HL-60 (cell line): Measurements from ENCODE around the gene VAMP8.
"Not testable (repeated sequence)": the region's sequence is repeated elsewhere in the genome, so short reads cannot be mapped to it uniquely, and the experiment has no call there.

ENCODE experiments used
- CTCF ChIP-seq: IDR thresholded peaks from one replicate; pipeline ENCODE4 v1.5.1; 2011; ENCODE audit warnings: low read length, control low read depth, inconsistent platforms; ENCODE audit not compliant: insufficient read depth
- GABPA ChIP-seq: IDR thresholded peaks from 2 replicates; pipeline ENCODE4 v1.6.1; 2012; ENCODE audit warnings: low read depth
- TF ChIP-seq, protein P1 (sequence below): IDR thresholded peaks from 2 replicates; pipeline ENCODE4 v1.6.1; 2012; ENCODE audit warnings: low read depth; ENCODE audit not compliant: insufficient replicate concordance

DNA sequence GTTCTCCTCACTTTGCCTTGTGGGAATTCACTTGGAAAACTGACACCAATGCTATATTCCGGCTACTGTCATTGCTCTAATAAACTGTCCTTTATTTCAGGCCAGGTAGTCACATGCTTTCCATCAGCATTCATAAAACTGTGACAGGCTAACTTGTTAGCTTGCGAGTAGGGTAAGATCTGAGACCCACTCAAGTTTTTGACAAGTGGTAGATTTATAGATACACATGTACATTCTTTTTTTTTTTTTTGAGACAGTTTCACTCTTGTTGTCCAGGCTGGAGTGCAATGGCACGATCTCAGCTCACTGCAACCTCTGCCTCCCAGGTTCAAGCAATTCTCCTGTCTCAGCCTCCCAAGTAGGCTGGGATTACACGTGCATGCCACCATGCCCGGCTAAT lies 40.3 kb downstream of the VAMP8 start:
- TF ChIP-seq CTCF, GABPA: not testable (repeated sequence)
- TF ChIP-seq, protein P1, sequence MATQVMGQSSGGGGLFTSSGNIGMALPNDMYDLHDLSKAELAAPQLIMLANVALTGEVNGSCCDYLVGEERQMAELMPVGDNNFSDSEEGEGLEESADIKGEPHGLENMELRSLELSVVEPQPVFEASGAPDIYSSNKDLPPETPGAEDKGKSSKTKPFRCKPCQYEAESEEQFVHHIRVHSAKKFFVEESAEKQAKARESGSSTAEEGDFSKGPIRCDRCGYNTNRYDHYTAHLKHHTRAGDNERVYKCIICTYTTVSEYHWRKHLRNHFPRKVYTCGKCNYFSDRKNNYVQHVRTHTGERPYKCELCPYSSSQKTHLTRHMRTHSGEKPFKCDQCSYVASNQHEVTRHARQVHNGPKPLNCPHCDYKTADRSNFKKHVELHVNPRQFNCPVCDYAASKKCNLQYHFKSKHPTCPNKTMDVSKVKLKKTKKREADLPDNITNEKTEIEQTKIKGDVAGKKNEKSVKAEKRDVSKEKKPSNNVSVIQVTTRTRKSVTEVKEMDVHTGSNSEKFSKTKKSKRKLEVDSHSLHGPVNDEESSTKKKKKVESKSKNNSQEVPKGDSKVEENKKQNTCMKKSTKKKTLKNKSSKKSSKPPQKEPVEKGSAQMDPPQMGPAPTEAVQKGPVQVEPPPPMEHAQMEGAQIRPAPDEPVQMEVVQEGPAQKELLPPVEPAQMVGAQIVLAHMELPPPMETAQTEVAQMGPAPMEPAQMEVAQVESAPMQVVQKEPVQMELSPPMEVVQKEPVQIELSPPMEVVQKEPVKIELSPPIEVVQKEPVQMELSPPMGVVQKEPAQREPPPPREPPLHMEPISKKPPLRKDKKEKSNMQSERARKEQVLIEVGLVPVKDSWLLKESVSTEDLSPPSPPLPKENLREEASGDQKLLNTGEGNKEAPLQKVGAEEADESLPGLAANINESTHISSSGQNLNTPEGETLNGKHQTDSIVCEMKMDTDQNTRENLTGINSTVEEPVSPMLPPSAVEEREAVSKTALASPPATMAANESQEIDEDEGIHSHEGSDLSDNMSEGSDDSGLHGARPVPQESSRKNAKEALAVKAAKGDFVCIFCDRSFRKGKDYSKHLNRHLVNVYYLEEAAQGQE: not testable (repeated sequence)
